GM18951 (cell line): ENCODE measurements around the gene LCN15.
"Not testable (repeated sequence)": the region's sequence is repeated elsewhere in the genome, so short reads cannot be mapped to it uniquely, and the experiment has no call there.

Experiments
- POLR2A ChIP-seq: IDR thresholded peaks from 4 replicates; pipeline ENCODE4 v1.6.1; 2011; ENCODE audit warnings: mild to moderate bottlenecking; ENCODE audit not compliant: insufficient read length, insufficient read depth; ENCODE audit errors: extremely low read depth
- in situ Hi-C: fragments of 300-500 bp; cut with MboI; formaldehyde crosslinking; loops from one replicate; pipeline ENCODE4 v1.12.0; 2022; ENCODE audit warnings: low sequenced_read_pairs, mixed read lengths, inconsistent platforms; ENCODE audit not compliant: unreplicated experiment

The LCN15 gene

DNA sequence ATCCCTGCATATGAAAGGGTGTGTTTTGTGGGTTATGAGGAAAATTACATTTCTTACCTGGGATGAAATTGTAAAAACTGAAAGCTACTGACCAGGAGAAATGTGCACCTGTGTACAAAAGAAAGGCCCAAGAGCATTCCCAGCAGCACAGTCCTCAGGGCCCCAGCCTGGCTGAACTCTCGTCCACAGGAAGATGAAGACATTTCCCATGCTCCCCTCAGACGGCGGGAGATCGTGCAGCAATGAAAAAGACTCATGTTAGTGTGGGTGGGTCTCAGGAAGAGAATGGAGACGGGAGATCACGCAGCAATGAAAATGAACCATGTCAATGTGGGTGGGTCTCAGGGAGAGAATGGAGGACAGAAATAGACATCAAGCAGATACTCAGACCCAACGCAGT is 12.6 kb upstream of the LCN15 start:
- in situ Hi-C loops, result loop anchor here (25.0 kb wide), 1 partner anchor 260 kb away; the partner anchor contains the start of genes ABCA2, FUT7 and NPDC1
- TF ChIP-seq POLR2A, result no peak

DNA sequence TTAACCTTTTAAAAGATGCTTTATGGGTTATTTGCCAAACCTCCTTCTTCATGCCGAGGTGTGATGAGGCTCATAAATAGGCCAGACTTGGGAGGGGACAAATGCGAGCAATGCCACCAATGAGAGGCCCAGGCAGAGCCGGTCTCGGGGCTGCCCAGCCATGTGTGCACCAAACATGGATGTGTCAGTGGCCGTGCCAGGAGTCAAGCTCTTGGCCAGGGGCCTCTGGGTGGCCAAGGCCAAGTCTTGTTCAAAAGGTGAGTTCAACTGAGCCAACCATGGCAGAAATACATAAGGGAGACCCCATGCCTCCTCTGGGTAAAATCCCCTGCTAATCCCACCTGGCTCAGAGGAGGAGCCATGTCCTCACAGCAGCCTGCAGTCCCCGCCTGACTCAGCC is 10.9 kb upstream of the LCN15 start:
- no peak for TF ChIP-seq POLR2A
- in situ Hi-C loops, result loop anchor here (25.0 kb wide), 1 partner anchor 262 kb away; the partner anchor contains the start of genes ABCA2, FUT7 and NPDC1

DNA sequence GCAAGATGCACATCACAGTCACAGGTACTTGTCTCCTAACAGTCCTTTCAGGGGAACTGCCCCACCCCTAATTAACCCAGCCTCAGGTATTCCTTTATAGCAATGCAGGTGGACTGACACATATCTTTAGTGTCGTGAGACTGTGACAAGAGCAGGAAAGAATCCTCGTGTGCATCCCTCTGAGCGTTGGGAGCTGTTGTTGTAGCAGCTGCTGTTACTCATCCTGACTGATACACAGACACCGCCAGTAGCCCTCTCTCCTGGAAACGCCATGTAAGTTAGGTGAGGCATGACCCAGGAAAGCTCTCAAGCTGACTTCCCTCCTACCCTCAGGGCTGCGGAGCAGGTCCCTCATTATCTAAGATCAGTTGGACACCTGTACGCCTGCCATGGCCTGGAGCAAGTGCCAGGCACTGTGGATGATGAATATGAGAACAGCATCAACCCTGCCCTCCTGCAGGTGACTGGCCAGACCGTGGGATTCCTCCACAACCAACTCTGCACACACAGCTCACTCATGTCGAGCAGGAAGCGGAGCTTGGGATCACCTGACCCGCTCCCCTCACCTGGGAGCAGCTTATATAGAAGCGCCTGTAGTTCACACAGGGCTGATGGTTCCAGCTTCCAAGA is 10.2 kb upstream of the LCN15 start:
- TF ChIP-seq POLR2A, result no peak
- in situ Hi-C loops, result loop anchor here (25.0 kb wide), 1 partner anchor 263 kb away; the partner anchor contains the start of genes ABCA2, FUT7 and NPDC1

DNA sequence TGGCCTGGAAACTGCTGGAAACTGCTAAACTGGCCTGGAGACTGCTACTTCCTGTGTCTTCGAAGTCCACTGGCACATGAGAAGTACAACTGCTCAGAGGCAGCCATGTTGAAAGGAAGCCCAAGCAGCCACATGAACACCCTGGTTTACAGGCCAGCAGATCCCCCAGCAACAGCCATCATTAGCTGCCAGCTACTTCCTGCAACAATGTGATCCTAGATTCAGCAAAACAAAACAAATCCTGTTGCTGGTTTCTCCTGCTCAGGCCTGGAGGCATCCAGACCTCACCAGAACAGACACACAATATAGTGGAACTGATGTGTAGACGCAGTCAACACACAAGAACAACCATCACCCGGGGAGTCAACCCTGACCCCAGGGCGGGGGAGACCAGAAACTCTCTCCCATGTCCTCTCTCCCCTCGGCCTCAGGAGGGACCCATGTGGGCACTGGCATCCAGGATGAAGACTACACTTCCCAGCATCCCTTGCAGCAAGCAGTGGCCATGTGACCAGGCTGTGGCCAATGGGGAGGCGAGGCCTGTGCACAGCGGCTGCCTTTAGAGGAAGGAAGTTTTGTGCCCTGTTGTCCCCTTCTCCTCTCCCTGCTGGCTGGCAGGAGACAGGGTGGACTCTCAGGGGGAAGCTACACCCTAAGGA is 9.2 kb upstream of the LCN15 start:
- no peak for TF ChIP-seq POLR2A
- in situ Hi-C loops, result no loop called here

DNA sequence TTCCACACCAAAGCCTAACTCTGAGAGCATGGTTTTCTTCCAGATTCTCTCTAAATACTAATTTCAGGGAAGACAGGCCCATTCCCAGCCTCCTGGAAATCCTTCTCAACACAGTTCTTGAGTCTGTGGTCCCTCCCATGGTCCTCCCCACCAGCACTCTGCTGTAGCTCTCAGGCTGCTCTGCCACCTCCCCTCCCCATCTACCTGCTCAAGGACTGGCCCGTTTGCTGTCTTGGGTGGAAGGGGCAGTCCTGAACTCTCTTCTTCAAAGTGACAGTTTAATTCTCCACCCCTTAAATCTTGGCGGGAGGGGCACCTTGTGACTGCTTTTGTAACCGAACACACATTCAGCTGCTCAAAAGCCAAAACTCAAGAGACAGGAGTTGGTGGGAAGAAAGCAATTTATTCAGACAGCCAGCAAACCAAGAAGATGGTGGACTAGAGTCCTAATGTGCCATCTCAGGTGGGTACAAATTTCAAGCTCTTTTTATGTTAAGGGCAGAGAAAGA is 7.6 kb upstream of the LCN15 start:
- no peak for TF ChIP-seq POLR2A
- in situ Hi-C loops, result no loop called here

DNA sequence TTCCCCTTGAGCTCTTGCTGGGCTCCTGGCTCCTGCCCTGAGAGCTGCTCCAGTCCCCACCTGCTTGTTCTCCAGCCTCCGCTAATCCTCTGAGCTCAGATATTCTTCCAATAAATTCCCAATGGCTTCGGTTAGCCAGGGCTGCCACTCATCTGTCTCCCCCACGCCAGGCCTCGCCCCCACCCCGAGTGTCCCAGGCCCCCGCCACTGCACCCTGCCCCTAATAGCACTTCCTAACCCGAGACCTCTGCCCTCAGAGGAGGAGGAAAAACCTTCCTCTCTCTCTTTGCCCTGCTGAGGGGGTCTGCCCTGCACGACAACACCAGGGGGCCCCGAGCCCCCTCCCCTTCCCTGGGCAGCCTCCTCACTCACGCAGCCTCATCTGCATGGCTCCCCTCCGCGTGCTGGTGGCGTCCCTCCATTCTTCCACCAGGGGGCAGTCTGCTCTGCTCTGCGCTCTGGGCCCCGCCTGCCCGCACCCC is 5.4 kb upstream of the LCN15 start:
- no peak for TF ChIP-seq POLR2A
- in situ Hi-C loops, result no loop called here

DNA sequence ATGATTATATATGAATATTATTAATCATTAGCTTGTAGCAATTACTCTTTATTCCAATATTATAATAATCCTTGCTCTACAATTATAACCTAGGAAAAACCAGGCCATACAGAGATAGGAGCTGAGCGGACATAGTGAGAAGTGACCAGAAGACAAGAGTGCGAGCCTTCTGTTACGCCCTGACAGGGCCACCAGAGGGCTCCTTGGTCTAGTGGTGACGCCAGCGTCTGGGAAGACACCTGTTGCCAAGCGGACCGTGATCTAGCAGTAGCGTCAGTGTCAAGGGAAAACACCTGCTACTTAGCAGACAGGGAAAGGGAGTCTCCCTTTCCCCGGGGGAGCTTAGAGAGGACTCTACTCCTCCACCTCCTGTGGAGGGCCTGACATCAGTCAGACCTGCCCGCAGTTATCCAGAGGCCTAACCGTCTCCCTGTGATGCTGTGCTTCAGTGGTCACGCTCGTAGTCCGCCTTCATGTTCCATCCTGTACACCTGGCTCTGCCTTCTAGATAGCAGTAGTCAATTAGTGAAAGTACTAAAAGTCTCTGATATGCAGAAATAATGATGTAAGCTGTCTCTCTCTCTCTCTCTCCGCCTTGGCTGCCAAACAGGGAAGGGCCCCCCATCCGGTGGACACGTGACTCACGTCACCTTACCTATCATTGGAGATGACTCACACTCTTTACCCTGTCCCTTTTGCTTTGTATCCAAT is 2.2 kb upstream of the LCN15 start:
- in situ Hi-C loops, result not testable (repeated sequence)

DNA sequence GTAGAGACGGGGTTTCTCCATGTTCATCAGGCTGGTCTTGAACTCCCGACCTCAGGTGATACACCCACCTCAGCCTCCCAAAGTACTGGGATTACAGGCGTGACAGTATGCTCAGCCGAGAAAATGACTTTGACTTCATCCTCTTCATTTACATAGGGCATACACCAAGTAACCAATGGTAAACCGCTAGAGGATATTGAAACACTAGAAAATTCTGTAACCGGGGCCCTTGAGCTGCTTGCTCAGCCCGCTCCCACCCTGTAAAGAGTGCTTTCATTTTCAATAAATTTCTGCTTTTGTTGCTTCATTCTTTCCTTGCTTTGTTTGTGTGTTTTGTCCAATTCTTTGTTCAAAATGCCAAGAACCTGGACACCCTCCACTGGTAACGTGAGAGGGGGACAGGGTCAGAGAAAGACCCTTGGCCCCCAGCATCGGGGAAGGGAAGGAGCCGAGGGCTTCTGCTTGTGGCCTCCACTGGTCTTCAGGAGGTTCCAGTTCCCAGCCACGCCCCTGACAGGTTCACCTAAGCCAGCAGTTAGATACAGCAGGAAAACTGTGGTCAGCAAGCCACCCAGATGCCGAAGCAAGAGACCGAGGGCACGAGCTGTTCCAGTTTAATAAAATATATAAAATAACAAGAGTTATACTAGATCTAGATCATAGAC is 1.6 kb upstream of the LCN15 start:
- in situ Hi-C loops, result not testable (repeated sequence)

- TF ChIP-seq POLR2A, result no peak
- in situ Hi-C loops, result no loop called here
These were observed 723 bp upstream of the LCN15 start for GRCh38 chr9:136765041-136765440.

- TF ChIP-seq POLR2A, result no peak
- in situ Hi-C loops, result no loop called here
These were observed 676 bp downstream of the LCN15 start for GRCh38 chr9:136763649-136764035.

GRCh38 chr9:136762915-136763648 is 1.2 kb downstream of the LCN15 start:
- in situ Hi-C loops, result no loop called here
- no peak for TF ChIP-seq POLR2A

DNA sequence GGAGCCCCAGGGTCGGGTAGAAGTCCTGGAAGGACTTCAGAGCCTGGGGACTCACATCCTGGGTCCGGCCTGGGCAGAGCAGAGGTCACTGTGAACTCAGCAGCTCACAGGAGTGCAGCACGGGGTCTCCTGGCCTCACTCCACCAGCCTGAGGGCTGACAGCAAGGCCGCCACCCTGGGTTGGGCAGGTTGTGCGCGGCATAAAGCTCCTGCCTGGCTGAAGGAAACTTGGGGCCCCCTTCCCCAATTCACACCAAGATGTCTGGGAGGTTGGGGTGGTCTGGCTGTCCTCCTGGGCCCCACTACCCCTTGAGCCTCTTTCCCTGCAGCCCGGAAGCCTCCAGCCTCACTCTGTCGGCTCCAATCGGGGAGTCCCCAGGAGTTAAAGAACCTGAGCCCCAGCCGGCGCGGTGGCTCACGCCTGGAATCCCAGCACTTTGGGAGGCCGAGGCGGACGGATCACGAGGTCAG is 2.1 kb downstream of the LCN15 start:
- TF ChIP-seq POLR2A, result no peak
- in situ Hi-C loops, result no loop called here
